HG03558 (cell line): ENCODE results near the gene ADAM10.
A peak's percentile ranks its signal among the peaks of the same experiment; 100 is the strongest.

Experiments
- ATAC-seq: cut with Tn5 transposase; IDR thresholded peaks from one replicate; pipeline ENCODE4 v1.9.1; 2021; ENCODE audit warnings: moderate number of reproducible peaks; ENCODE audit not compliant: unreplicated experiment; ENCODE audit errors: extremely low read depth

ADAM10 gene

GRCh38 chr15:58758141-58758540 is 8.6 kb upstream of the ADAM10 start:
- ATAC-seq, result no peak

GRCh38 chr15:58755956-58756355 is 6.4 kb upstream of the ADAM10 start:
- no peak for ATAC-seq

GRCh38 chr15:58755350-58755749 is 5.8 kb upstream of the ADAM10 start:
- no peak for ATAC-seq

GRCh38 chr15:58752716-58753115 is 3.2 kb upstream of the ADAM10 start:
- ATAC-seq, result no peak

- ATAC-seq, result no peak
These were observed 515 bp downstream of the ADAM10 start for GRCh38 chr15:58748852-58749531.

- ATAC-seq, result no peak
These were observed 1.3 kb downstream of the ADAM10 start for GRCh38 chr15:58748040-58748851.

GRCh38 chr15:58746174-58746573 is 3.3 kb downstream of the ADAM10 start:
- ATAC-seq, result no peak

GRCh38 chr15:58742819-58743502 is 6.5 kb downstream of the ADAM10 start:
- no peak for ATAC-seq

- no peak for ATAC-seq
These were observed 7.3 kb downstream of the ADAM10 start for GRCh38 chr15:58742022-58742813.

- no peak for ATAC-seq
These were observed 8.5 kb downstream of the ADAM10 start for GRCh38 chr15:58741032-58741431.

- no peak for ATAC-seq
These were observed 9.1 kb downstream of the ADAM10 start for GRCh38 chr15:58740436-58740835.

GRCh38 chr15:58738046-58738707 is 11.3 kb downstream of the ADAM10 start:
- ATAC-seq, result no peak

GRCh38 chr15:58737298-58737697 is 12.2 kb downstream of the ADAM10 start:
- no peak for ATAC-seq

- ATAC-seq, result no peak
These were observed 13.4 kb downstream of the ADAM10 start for GRCh38 chr15:58736018-58736643.

GRCh38 chr15:58734859-58735258 is 14.6 kb downstream of the ADAM10 start:
- ATAC-seq, result no peak

- no peak for ATAC-seq
These were observed 16.7 kb downstream of the ADAM10 start for GRCh38 chr15:58732625-58733363.

GRCh38 chr15:58731756-58732535 is 17.6 kb downstream of the ADAM10 start:
- no peak for ATAC-seq

- ATAC-seq, result peak; percentile 45
These were observed 22.6 kb downstream of the ADAM10 start for GRCh38 chr15:58726867-58727266.
